WERI-Rb-1 (cell line): ENCODE data around the gene KAZN.
A peak's percentile ranks its signal among the peaks of the same experiment; 100 is the strongest.

Experiments
- DNase-seq: peaks from one replicate; pipeline ENCODE4 v3.0.0-alpha.2; 2020
- H3K27ac ChIP-seq: fragments of 250-450 bp; sonication (Bioruptor Pico); 2 replicates; pipeline ENCODE4 v1.5.1; 2020; ENCODE audit warnings: mild to moderate bottlenecking, moderate library complexity
- H3K27me3 ChIP-seq: fragments of 250-450 bp; sonication (Bioruptor Pico); 2 replicates; pipeline ENCODE4 v1.5.1; 2021; ENCODE audit warnings: mild to moderate bottlenecking, low read depth, moderate library complexity; ENCODE audit not compliant: insufficient read depth, severe bottlenecking
- H3K36me3 ChIP-seq: fragments of 250-450 bp; sonication (Bioruptor Pico); 2 replicates; pipeline ENCODE4 v1.5.1; 2020; ENCODE audit warnings: mild to moderate bottlenecking, moderate library complexity
- H3K4me3 ChIP-seq: 2 replicates; pipeline ENCODE4 v1.5.1; 2011; ENCODE audit warnings: low read depth, mild to moderate bottlenecking, control low read depth, low read length
- H3K9me3 ChIP-seq: fragments of 250-450 bp; sonication (Bioruptor Pico); 2 replicates; pipeline ENCODE4 v1.5.1; 2021; ENCODE audit warnings: mild to moderate bottlenecking, moderate library complexity; ENCODE audit not compliant: severe bottlenecking
- TF ChIP-seq, protein P1 (sequence below): IDR thresholded peaks from 2 replicates; pipeline ENCODE4 v1.5.1; 2011; ENCODE audit warnings: low read depth, mild to moderate bottlenecking, control low read depth, inconsistent platforms, low read length

Gene KAZN

DNA sequence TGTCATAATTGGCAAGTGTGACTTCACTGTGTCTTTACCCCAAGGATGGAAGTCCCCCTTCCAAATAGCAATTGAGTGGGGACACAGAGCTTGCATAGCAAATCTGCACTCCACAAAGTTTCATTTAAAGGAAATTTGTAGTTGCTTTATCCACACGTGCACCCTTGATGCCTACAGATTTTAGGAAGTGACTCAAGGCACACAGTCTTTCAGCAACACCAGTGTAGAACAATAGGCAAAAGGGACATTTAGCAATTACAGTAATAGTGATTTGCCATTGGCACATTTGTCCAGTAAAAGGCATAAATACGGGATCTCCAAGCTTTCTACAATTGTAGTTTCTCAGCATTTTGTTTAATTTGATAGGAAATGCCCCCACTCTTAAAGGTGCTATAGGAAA lies 43.4 kb upstream of the KAZN start:
- TF ChIP-seq, protein P1, sequence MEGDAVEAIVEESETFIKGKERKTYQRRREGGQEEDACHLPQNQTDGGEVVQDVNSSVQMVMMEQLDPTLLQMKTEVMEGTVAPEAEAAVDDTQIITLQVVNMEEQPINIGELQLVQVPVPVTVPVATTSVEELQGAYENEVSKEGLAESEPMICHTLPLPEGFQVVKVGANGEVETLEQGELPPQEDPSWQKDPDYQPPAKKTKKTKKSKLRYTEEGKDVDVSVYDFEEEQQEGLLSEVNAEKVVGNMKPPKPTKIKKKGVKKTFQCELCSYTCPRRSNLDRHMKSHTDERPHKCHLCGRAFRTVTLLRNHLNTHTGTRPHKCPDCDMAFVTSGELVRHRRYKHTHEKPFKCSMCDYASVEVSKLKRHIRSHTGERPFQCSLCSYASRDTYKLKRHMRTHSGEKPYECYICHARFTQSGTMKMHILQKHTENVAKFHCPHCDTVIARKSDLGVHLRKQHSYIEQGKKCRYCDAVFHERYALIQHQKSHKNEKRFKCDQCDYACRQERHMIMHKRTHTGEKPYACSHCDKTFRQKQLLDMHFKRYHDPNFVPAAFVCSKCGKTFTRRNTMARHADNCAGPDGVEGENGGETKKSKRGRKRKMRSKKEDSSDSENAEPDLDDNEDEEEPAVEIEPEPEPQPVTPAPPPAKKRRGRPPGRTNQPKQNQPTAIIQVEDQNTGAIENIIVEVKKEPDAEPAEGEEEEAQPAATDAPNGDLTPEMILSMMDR = no peak
- Histone ChIP-seq H3K27me3 (peaks cover 67% of the 10 kb centered on the region), H3K4me3 (no peak overlapping the region), H3K27ac (no peak overlapping the region), H3K36me3 (no peaks in the 10 kb centered on the region), H3K9me3 (no peaks in the 10 kb centered on the region)
- DNase-seq = no peak

DNA sequence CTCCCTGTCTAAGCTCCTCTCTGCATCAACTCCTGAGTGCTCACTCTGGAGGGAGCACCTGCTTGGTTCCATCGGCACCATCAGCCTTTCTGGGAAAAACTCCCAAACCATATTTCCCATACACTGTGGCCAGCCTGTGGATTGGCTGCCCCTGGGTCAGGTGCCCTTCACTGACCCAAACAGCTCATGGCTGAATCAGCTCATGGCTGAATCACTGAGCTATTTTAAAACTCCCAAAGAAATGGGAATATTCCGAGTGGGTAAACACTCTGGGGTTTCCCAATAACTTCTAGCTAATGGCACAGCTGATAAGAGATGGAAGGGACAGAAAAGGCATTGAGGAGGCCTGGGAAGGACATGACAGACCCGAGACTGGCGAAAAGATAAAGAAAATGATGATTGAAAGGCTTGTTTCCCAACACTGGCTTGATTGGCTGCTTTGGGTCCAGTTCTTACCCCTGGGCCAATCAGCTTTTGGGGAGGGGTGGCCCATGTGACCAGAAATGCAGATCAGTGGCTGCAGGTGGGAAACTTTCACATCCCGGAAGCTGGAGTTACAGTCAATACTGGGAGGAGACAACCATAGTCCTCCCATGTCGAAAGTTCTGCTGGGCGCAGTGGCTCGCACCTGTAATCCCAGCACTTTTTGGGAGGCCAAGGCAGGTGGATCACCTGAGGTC lies 37.3 kb upstream of the KAZN start:
- no peak for DNase-seq
- Histone ChIP-seq H3K27me3 (peaks cover 23% of the 10 kb centered on the region), H3K9me3 (no peaks in the 10 kb centered on the region), H3K4me3 (no peak overlapping the region), H3K36me3 (no peaks in the 10 kb centered on the region), H3K27ac (no peak overlapping the region)
- TF ChIP-seq, protein P1 = no peak

DNA sequence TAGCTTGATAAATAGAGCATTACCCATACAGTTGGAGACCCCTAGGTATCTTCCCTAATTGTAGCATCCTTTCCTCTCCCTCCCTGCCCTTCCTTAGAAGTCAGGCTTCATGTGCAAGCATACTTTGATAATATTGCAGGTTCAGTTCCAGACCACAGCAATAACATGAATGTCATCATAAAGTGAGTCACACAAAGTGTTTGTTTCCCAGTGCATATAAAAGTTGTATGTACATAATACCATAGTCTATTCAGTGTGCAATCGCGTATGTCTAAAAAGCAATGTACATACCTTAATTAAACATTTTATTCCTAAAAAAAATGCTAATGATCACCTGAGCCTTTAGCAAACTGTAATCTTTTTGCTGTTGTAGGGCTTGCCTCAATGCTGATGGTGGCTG lies 33.4 kb upstream of the KAZN start:
- Histone ChIP-seq H3K27me3 (peaks cover 10% of the 10 kb centered on the region), H3K36me3 (no peaks in the 10 kb centered on the region), H3K4me3 (no peak overlapping the region), H3K9me3 (no peaks in the 10 kb centered on the region), H3K27ac (no peak overlapping the region)
- TF ChIP-seq, protein P1 = no peak
- no peak for DNase-seq

DNA sequence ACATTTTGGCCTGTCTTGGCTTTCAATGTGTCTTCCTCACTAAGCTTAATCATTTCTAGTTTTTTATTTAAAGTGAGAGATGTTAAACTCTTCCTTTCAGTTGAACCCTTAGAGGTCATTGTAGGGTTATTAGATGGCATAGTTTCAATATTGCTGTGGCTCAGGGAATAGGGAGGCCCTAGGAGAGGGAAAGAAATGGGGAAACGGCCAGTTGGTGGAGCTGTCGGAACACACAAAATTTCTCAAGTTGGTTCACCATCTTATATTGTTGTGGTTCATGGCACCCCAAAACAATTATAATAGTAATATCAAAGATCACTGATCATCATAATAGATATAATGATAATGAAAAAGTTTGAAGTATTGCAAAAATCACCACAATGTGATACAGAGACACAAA lies 31.4 kb upstream of the KAZN start:
- DNase-seq = peak; percentile 35
- TF ChIP-seq, protein P1 = peak; percentile 52
- Histone ChIP-seq H3K27me3 (peaks cover 10% of the 10 kb centered on the region), H3K27ac (no peak overlapping the region), H3K36me3 (no peaks in the 10 kb centered on the region), H3K4me3 (no peak overlapping the region), H3K9me3 (no peaks in the 10 kb centered on the region)

DNA sequence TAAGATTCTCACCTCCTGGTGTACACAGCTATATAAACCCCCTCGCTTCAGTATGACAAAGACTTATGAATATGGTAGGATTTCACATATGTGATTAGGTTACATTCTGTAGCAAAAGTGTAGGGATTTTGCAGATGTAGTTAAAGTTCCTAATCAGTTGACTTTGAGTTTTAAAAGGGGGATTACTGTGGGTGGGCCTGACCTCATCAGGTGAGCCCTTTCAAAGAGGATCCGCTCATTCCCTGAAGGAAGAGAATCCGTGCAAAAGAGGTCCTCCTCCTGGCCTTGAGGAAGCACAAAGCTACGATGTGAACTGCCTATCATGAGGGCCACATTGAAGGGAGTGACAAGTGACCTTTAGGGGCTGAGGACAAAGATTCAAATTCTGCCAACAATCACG lies 30.6 kb upstream of the KAZN start:
- Histone ChIP-seq H3K36me3 (no peaks in the 10 kb centered on the region), H3K27ac (no peak overlapping the region), H3K9me3 (no peaks in the 10 kb centered on the region), H3K27me3 (peaks cover 4% of the 10 kb centered on the region), H3K4me3 (no peak overlapping the region)
- TF ChIP-seq, protein P1 = no peak
- DNase-seq = no peak
